K562 (cell line): ENCODE results near the gene FN3KRP. TPM values are rescaled to one million over a fixed set of nuclear protein-coding genes. Genes with fewer than 3 reads are reported as not detected.

ENCODE experiments used
- CBFA2T3 ChIP-seq: fragments of 450-650 bp; IDR thresholded peaks from 2 replicates; pipeline ENCODE4 v1.6.1; 2017
- CGGBP1 ChIP-seq: fragments of 250-450 bp; sonication (Bioruptor Pico); IDR thresholded peaks from 2 replicates; pipeline ENCODE4 v1.9.0; 2021; ENCODE audit warnings: mild to moderate bottlenecking
- FOXJ2 ChIP-seq: fragments of 200-800 bp; sonication (Bioruptor generic); IDR thresholded peaks from 2 replicates; pipeline ENCODE4 v1.6.1; 2016; ENCODE audit warnings: missing genetic modification characterization, missing compliant biosample characterization
- GATAD2A ChIP-seq: fragments of 450-650 bp; IDR thresholded peaks from 2 replicates; pipeline ENCODE4 v1.6.1; 2017
- HBP1 ChIP-seq: fragments of 450-650 bp; formaldehyde crosslinking; IDR thresholded peaks from 2 replicates; pipeline ENCODE4 v1.4.0; 2022; ENCODE audit warnings: missing genetic modification characterization
- MTF1 ChIP-seq: fragments of 250-450 bp; sonication (Bioruptor Pico); IDR thresholded peaks from 2 replicates; pipeline ENCODE4 v1.9.0; 2021; ENCODE audit warnings: moderate library complexity, mild to moderate bottlenecking, inconsistent platforms, borderline replicate concordance
- PCBP1 ChIP-seq: fragments of 200-400 bp; formaldehyde crosslinking; IDR thresholded peaks from 2 replicates; pipeline ENCODE4 v1.6.1; 2018; ENCODE audit warnings: mild to moderate bottlenecking, low read depth, low read length; ENCODE audit not compliant: poor library complexity, severe bottlenecking
- SMARCC2 ChIP-seq: fragments of 450-650 bp; IDR thresholded peaks from 2 replicates; pipeline ENCODE4 v1.6.1; 2017; ENCODE audit warnings: antibody characterized with exemption, moderate library complexity, mild to moderate bottlenecking, low read depth
- SNRNP70 ChIP-seq: fragments of 200-400 bp; formaldehyde crosslinking; optimal IDR thresholded peaks from 2 replicates; pipeline ENCODE3; 2017; ENCODE audit warnings: low read depth, low read length
- THRAP3 ChIP-seq: fragments of 450-650 bp; IDR thresholded peaks from 2 replicates; pipeline ENCODE4 v1.6.1; 2016; ENCODE audit warnings: mild to moderate bottlenecking, inconsistent platforms, borderline replicate concordance
- ZBTB11 ChIP-seq, 3 experiments: fragments of 200-800 bp in 1 of 3; fragments of 250-450 bp in 1 of 3; fragments of 450-650 bp in 1 of 3; sonication (Bioruptor Pico) in 1 of 3; sonication (Bioruptor generic) in 1 of 3; formaldehyde crosslinking in 1 of 3; IDR thresholded peaks; 2 replicates each; pipeline versions ENCODE4 v1.6.1 to v1.8.0; 2016 to 2022; ENCODE audit warnings: mild to moderate bottlenecking in 2 of 3, missing genetic modification characterization in 2 of 3, missing compliant biosample characterization in 1 of 3, moderate library complexity in 1 of 3
- ZBTB8A ChIP-seq: fragments of 450-650 bp; IDR thresholded peaks from 2 replicates; pipeline ENCODE4 v1.6.1; 2018; ENCODE audit warnings: mild to moderate bottlenecking, moderate library complexity; ENCODE audit not compliant: partially characterized antibody
- ZNF3 ChIP-seq: fragments of 250-450 bp; sonication (Bioruptor Pico); IDR thresholded peaks from 2 replicates; pipeline ENCODE4 v1.5.0; 2021; ENCODE audit warnings: mild to moderate bottlenecking, moderate library complexity
- ZNF41 ChIP-seq: fragments of 250-450 bp; sonication (Bioruptor Pico); conservative IDR thresholded peaks from 2 replicates; pipeline ENCODE4 v1.4.0; 2020; ENCODE audit warnings: mild to moderate bottlenecking
- ZNF699 ChIP-seq: fragments of 250-450 bp; sonication (Bioruptor Pico); IDR thresholded peaks from 2 replicates; pipeline ENCODE4 v1.8.0; 2021; ENCODE audit warnings: mild to moderate bottlenecking, moderate library complexity; ENCODE audit not compliant: insufficient replicate concordance
- ZSCAN29 ChIP-seq: fragments of 450-650 bp; IDR thresholded peaks from 2 replicates; pipeline ENCODE4 v1.6.1; 2017
- polyA plus RNA-seq, 8 experiments: library from polyadenylated mRNA; depleted of rRNA in 4 of 8; stranded (reverse) in 5 of 8; unstranded in 3 of 8; fragments of >200 nt; fragmentation: Nextera tagmentation in 2 of 8; fragmentation: Illumina TruSeq in 1 of 8; extraction: Ambion mirVana in 2 of 8; extraction: Trizol in 1 of 8; gene quantifications; 2 replicates each; pipeline versions ENCODE4 v1.2.1 to v1.2.3, GENCODE V29; 2011 to 2014; ENCODE audit warnings: inconsistent platforms in 1 of 8, missing spikeins in 1 of 8
- total RNA-seq, 7 experiments: library from RNA; depleted of rRNA in 6 of 7; stranded (reverse); fragments of >200 nt in 6 of 7; fragmentation: Illumina TruSeq in 2 of 7; extraction: Trizol in 2 of 7; gene quantifications; 2 replicates each; pipeline versions ENCODE4 v1.2.1 to v1.2.3, GENCODE V29; 2011 to 2021; ENCODE audit warnings: low replicate concordance in 1 of 7
- TF ChIP-seq, protein P1 (sequence below): fragments of 450-650 bp; formaldehyde crosslinking; IDR thresholded peaks from 2 replicates; pipeline ENCODE4 v1.4.0; 2022; ENCODE audit warnings: mild to moderate bottlenecking, moderate library complexity
- TF ChIP-seq, protein P2 (sequence below): fragments of 250-450 bp; sonication (Bioruptor Pico); IDR thresholded peaks from 2 replicates; pipeline ENCODE4 v1.8.0; 2021; ENCODE audit warnings: borderline replicate concordance, mild to moderate bottlenecking, moderate library complexity; ENCODE audit not compliant: poor library complexity, severe bottlenecking
- TF ChIP-seq, protein P3 (sequence below), 2 experiments: fragments of 450-650 bp in 1 of 2; sonication (generic) in 1 of 2; formaldehyde crosslinking; conservative IDR thresholded peaks; 2 replicates each; pipeline versions ENCODE4 v1.4.0 to v1.8.1; 2020 to 2022; ENCODE audit warnings: mild to moderate bottlenecking in 1 of 2, missing genetic modification reagents in 1 of 2
- TF ChIP-seq, protein P4 (sequence below): fragments of 450-650 bp; formaldehyde crosslinking; IDR thresholded peaks from 2 replicates; pipeline ENCODE4 v1.4.0; 2020; ENCODE audit warnings: mild to moderate bottlenecking, moderate library complexity

Gene FN3KRP
- total and polyA plus RNA-seq, 9 of the 15 experiments (the other 6 are each of a cell fraction or from before 2014, with no cell fraction given): 2.0 to 32.1 (median 24.9) TPM

GRCh38 chr17:82698974-82699442 is 17.5 kb upstream of the FN3KRP start (continued):
- TF ChIP-seq ZBTB11 (CRISPR knock-in tag; IDR thresholded peaks at IDR 0.05) (no peak), THRAP3 (no peak), SMARCC2 (no peak), ZBTB8A (no peak), ZNF41 (CRISPR knock-in tag) (no peak), FOXJ2 (tag) (no peak), ZNF699 (CRISPR knock-in tag) (no peak), MTF1 (no peak), GATAD2A (0 out of 2 replicates have a peak, but pooled peaks have one; percentile 30), HBP1 (CRISPR knock-in tag) (no peak), CGGBP1 (no peak), CBFA2T3 (no peak), SNRNP70 (no peak), ZSCAN29 (no peak), PCBP1 (peak; percentile 55), ZNF3 (CRISPR knock-in tag) (no peak)
- TF ChIP-seq, protein P1, sequence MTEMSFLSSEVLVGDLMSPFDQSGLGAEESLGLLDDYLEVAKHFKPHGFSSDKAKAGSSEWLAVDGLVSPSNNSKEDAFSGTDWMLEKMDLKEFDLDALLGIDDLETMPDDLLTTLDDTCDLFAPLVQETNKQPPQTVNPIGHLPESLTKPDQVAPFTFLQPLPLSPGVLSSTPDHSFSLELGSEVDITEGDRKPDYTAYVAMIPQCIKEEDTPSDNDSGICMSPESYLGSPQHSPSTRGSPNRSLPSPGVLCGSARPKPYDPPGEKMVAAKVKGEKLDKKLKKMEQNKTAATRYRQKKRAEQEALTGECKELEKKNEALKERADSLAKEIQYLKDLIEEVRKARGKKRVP (CRISPR knock-in tag): no peak
- TF ChIP-seq, protein P2, sequence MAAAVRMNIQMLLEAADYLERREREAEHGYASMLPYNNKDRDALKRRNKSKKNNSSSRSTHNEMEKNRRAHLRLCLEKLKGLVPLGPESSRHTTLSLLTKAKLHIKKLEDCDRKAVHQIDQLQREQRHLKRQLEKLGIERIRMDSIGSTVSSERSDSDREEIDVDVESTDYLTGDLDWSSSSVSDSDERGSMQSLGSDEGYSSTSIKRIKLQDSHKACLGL: no peak
- TF ChIP-seq, protein P3, sequence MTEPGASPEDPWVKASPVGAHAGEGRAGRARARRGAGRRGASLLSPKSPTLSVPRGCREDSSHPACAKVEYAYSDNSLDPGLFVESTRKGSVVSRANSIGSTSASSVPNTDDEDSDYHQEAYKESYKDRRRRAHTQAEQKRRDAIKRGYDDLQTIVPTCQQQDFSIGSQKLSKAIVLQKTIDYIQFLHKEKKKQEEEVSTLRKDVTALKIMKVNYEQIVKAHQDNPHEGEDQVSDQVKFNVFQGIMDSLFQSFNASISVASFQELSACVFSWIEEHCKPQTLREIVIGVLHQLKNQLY (CRISPR knock-in tag; conservative IDR thresholded peaks at IDR 0.05): no peak
- TF ChIP-seq, protein P4, sequence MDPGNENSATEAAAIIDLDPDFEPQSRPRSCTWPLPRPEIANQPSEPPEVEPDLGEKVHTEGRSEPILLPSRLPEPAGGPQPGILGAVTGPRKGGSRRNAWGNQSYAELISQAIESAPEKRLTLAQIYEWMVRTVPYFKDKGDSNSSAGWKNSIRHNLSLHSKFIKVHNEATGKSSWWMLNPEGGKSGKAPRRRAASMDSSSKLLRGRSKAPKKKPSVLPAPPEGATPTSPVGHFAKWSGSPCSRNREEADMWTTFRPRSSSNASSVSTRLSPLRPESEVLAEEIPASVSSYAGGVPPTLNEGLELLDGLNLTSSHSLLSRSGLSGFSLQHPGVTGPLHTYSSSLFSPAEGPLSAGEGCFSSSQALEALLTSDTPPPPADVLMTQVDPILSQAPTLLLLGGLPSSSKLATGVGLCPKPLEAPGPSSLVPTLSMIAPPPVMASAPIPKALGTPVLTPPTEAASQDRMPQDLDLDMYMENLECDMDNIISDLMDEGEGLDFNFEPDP (CRISPR knock-in tag): no peak
